ENCODE measurements around the gene CD52. TPM values are rescaled to one million over a fixed set of nuclear protein-coding genes. Genes with fewer than 3 reads are reported as not detected.

The CD52 gene
- total RNA-seq, result not detected in 2 replicates

GRCh38 chr1:26317612-26318337 lies at the start of gene CD52:
Gene CD52 (plus strand): TSS chr1:26317958. CDS start chr1:26318018, 60 bp downstream.

GRCh38 chr1:26279456-26280332 lies 38.1 kb upstream of the CD52 start, which contains the start of gene SH3BGRL3:
Gene SH3BGRL3 (plus strand): TSS chr1:26280086. CDS start chr1:26280156, 70 bp downstream.

GRCh38 chr1:26306290-26307229 lies 11.2 kb upstream of the CD52 start, which contains the start of gene UBXN11:
Gene UBXN11 (minus strand): TSS chr1:26306636. CDS start chr1:26302883, 3,753 bp downstream.

GRCh38 chr1:26353976-26354820 lies 36.4 kb downstream of the CD52 start, which contains the start of gene CRYBG2:
Gene CRYBG2 (minus strand): TSS chr1:26354130. CDS start chr1:26346657, 7,473 bp downstream.

Other genes starting within 250 kb of the CD52 start
- 5.9 and 7.4 TPM in 2 replicates for gene PDIK1L, start 206.1 kb upstream of the CD52 start, total RNA-seq
- 5.5 and 6.3 TPM in 2 replicates for gene FAM110D, start 158.9 kb upstream of the CD52 start, total RNA-seq
- gene C1orf232, start 149.0 kb upstream of the CD52 start, total RNA-seq, result not detected in 2 replicates
- gene ZNF593, start 148.1 kb upstream of the CD52 start, total RNA-seq, result 17.2 and 21.5 TPM in 2 replicates
- gene ZNF593OS, start 146.1 kb upstream of the CD52 start, total RNA-seq, result 0.11 TPM in 1 of 2 replicates, not detected in the other
- not detected in 2 replicates for gene CNKSR1, start 140.5 kb upstream of the CD52 start, total RNA-seq
- not detected in 2 replicates for gene CATSPER4, start 127.4 kb upstream of the CD52 start, total RNA-seq
- gene CEP85, start 83.8 kb upstream of the CD52 start, total RNA-seq, result 4.4 and 4.9 TPM in 2 replicates
- gene SH3BGRL3, start 37.9 kb upstream of the CD52 start, total RNA-seq, result 12.2 and 18.2 TPM in 2 replicates
- gene UBXN11, start 11.3 kb upstream of the CD52 start, total RNA-seq, result 1.2 and 1.7 TPM in 2 replicates
- gene CRYBG2, start 36.2 kb downstream of the CD52 start, total RNA-seq, result 0.26 and 0.33 TPM in 2 replicates
- not detected in 2 replicates for gene ZNF683, start 54.8 kb downstream of the CD52 start, total RNA-seq
- not detected in 2 replicates for gene LIN28A, start 92.9 kb downstream of the CD52 start, total RNA-seq
- 23.3 and 23.4 TPM in 2 replicates for gene DHDDS, start 114.4 kb downstream of the CD52 start, total RNA-seq
- 87.6 and 147 TPM in 2 replicates for gene HMGN2, start 154.5 kb downstream of the CD52 start, total RNA-seq
- 13.5 and 15.0 TPM in 2 replicates for gene RPS6KA1, start 211.8 kb downstream of the CD52 start, total RNA-seq